WTC11 (cell line): ENCODE results near the gene HMCN1. TPM values are rescaled to one million over a fixed set of nuclear protein-coding genes. Genes with fewer than 3 reads are reported as not detected.

ENCODE experiments used
- ATAC-seq: fragments of 200-7000 bp; cut with Tn5 transposase; 2 replicates; pipeline ENCODE4 v1.10.0; 2021; ENCODE audit warnings: mild to moderate bottlenecking, moderate library complexity
- CTCF ChIA-PET: fragments of 300-600 bp; sonication (Branson Sonifier 250); formaldehyde crosslinking; loops from one replicate; lab custom pipeline; 2021; ENCODE audit warnings: antibody characterized with exemption; lab: Charles Lee
- POLR2A ChIA-PET: fragments of 350-600 bp; sonication (Branson Sonifier 250); formaldehyde crosslinking; loops from one replicate; lab custom pipeline; 2021; ENCODE audit warnings: antibody characterized with exemption; lab: Charles Lee
- DNase-seq: peaks from one replicate; pipeline ENCODE4 v3.0.0; 2021; ENCODE audit warnings: low spot score
- H3K27ac Mint-ChIP-seq: 2 replicates; pipeline ENCODE4 v1.8.0; 2021; ENCODE audit warnings: mixed read lengths
- H3K27me3 Mint-ChIP-seq: 2 replicates; pipeline ENCODE4 v1.8.0; 2021; ENCODE audit warnings: low read depth, mild to moderate bottlenecking, moderate library complexity, mixed read lengths
- H3K36me3 Mint-ChIP-seq: 2 replicates; pipeline ENCODE4 v1.8.0; 2021; ENCODE audit warnings: mixed read lengths
- H3K4me1 Mint-ChIP-seq: 2 replicates; pipeline ENCODE4 v1.8.0; 2022; ENCODE audit warnings: mixed read lengths
- H3K4me3 Mint-ChIP-seq: 2 replicates; pipeline ENCODE4 v1.8.0; 2021; ENCODE audit warnings: mild to moderate bottlenecking, moderate library complexity, mixed read lengths
- H3K9me3 Mint-ChIP-seq: 2 replicates; pipeline ENCODE4 v1.8.0; 2021; ENCODE audit warnings: mixed read lengths
- AFF4 ChIP-seq: sonication (generic); formaldehyde crosslinking; IDR thresholded peaks from 2 replicates; pipeline ENCODE4 v1.8.1; 2023; ENCODE audit warnings: mild to moderate bottlenecking, missing genetic modification reagents, borderline replicate concordance
- CREB1 ChIP-seq: sonication (generic); formaldehyde crosslinking; IDR thresholded peaks from 2 replicates; pipeline ENCODE4 v1.8.0; 2023; ENCODE audit warnings: mild to moderate bottlenecking, missing genetic modification reagents
- EMX1 ChIP-seq: fragments of 250-450 bp; sonication (Bioruptor Pico); IDR thresholded peaks from 2 replicates; pipeline ENCODE4 v1.8.0; 2021; ENCODE audit warnings: mild to moderate bottlenecking
- ETV6 ChIP-seq: sonication (generic); formaldehyde crosslinking; IDR thresholded peaks from 2 replicates; pipeline ENCODE4 v1.8.1; 2022; ENCODE audit warnings: mild to moderate bottlenecking, missing genetic modification reagents
- FOXP1 ChIP-seq: sonication (generic); formaldehyde crosslinking; IDR thresholded peaks from 2 replicates; pipeline ENCODE4 v1.8.0; 2022; ENCODE audit warnings: missing genetic modification reagents, mild to moderate bottlenecking, moderate library complexity, borderline replicate concordance
- GABPB1 ChIP-seq: sonication (generic); formaldehyde crosslinking; IDR thresholded peaks from 2 replicates; pipeline ENCODE4 v1.8.1; 2023; ENCODE audit warnings: mild to moderate bottlenecking, missing genetic modification reagents
- IRF1 ChIP-seq: sonication (generic); formaldehyde crosslinking; IDR thresholded peaks from 2 replicates; pipeline ENCODE4 v1.8.0; 2023; ENCODE audit warnings: missing genetic modification reagents
- MLX ChIP-seq: sonication (generic); formaldehyde crosslinking; IDR thresholded peaks from 2 replicates; pipeline ENCODE4 v1.8.1; 2023; ENCODE audit warnings: mild to moderate bottlenecking, missing genetic modification reagents, moderate library complexity
- MYBL2 ChIP-seq: sonication (generic); formaldehyde crosslinking; IDR thresholded peaks from 2 replicates; pipeline ENCODE4 v1.8.1; 2023; ENCODE audit warnings: mild to moderate bottlenecking, moderate library complexity, missing genetic modification reagents
- NR2C2 ChIP-seq: sonication (generic); formaldehyde crosslinking; IDR thresholded peaks from 2 replicates; pipeline ENCODE4 v1.8.0; 2022; ENCODE audit warnings: mild to moderate bottlenecking, missing genetic modification reagents
- RELA ChIP-seq: sonication (generic); formaldehyde crosslinking; IDR thresholded peaks from 2 replicates; pipeline ENCODE4 v1.8.1; 2022; ENCODE audit warnings: missing genetic modification reagents, mild to moderate bottlenecking, borderline replicate concordance
- RORB ChIP-seq: fragments of 250-450 bp; sonication (Bioruptor Pico); IDR thresholded peaks from 2 replicates; pipeline ENCODE4 v1.9.0; 2021; ENCODE audit warnings: mild to moderate bottlenecking
- TEAD1 ChIP-seq: sonication (generic); formaldehyde crosslinking; IDR thresholded peaks from 2 replicates; pipeline ENCODE4 v1.8.0; 2022; ENCODE audit warnings: mild to moderate bottlenecking, missing genetic modification reagents
- TEAD4 ChIP-seq: sonication (generic); formaldehyde crosslinking; IDR thresholded peaks from 2 replicates; pipeline ENCODE4 v1.8.0; 2022; ENCODE audit warnings: mild to moderate bottlenecking, missing genetic modification reagents
- TP53 ChIP-seq: sonication (generic); formaldehyde crosslinking; IDR thresholded peaks from 2 replicates; pipeline ENCODE4 v1.8.1; 2023; ENCODE audit warnings: mild to moderate bottlenecking, missing genetic modification reagents
- ZNF317 ChIP-seq: sonication (generic); formaldehyde crosslinking; IDR thresholded peaks from 2 replicates; pipeline ENCODE4 v1.8.1; 2023; ENCODE audit warnings: low read depth, mild to moderate bottlenecking, moderate library complexity, missing genetic modification reagents, borderline replicate concordance
- ZNF396 ChIP-seq: fragments of 250-450 bp; sonication (Bioruptor Pico); IDR thresholded peaks from 2 replicates; pipeline ENCODE4 v1.8.0; 2021; ENCODE audit warnings: mild to moderate bottlenecking, moderate library complexity, borderline replicate concordance
- total RNA-seq: library from RNA; stranded (reverse); gene quantifications from 3 replicates; pipeline ENCODE4 v1.2.3, GENCODE V29; 2021

Gene HMCN1
- total RNA-seq, 1 experiment from 2014 or later, result 5.6 TPM

GRCh38 chr1:186002406-186002805, 268.2 kb downstream of the HMCN1 start:
- Mint-ChIP-seq H3K4me3 (no peak overlapping the region), H3K27ac (no peak overlapping the region), H3K27me3 (no peaks in the 10 kb centered on the region), H3K4me1 (no peaks in the 10 kb centered on the region; the same call in 1 of the 2 replicates), H3K36me3 (no peaks in the 10 kb centered on the region), H3K9me3 (no peaks in the 10 kb centered on the region)
- TF ChIP-seq RORB (CRISPR knock-in tag) (no peak), NR2C2 (CRISPR knock-in tag) (no peak), ZNF317 (CRISPR knock-in tag) (no peak), IRF1 (CRISPR knock-in tag) (no peak), FOXP1 (CRISPR knock-in tag) (no peak), TEAD1 (CRISPR knock-in tag) (no peak), CREB1 (no peak), GABPB1 (CRISPR knock-in tag) (no peak), TEAD4 (no peak), ETV6 (CRISPR knock-in tag) (no peak), MYBL2 (CRISPR knock-in tag) (no peak), TP53 (no peak)
- ChIA-PET POLR2A (no interaction called here), CTCF (no interaction called here)
- DNase-seq (no peak), ATAC-seq (no peak)

GRCh38 chr1:186009039-186009737, 275.0 kb downstream of the HMCN1 start:
- CTCF ChIA-PET, result no interaction called here
- DNase-seq (no peak), ATAC-seq (no peak)
- POLR2A ChIA-PET, result no interaction called here
- peaks cover 4% of the 10 kb centered on the region for H3K4me1 Mint-ChIP-seq
- TF ChIP-seq MYBL2 (CRISPR knock-in tag) (no peak), RELA (CRISPR knock-in tag) (no peak), AFF4 (CRISPR knock-in tag) (no peak)
- TF ChIP-seq, all 79 proteins: peak for 0
- no peaks in the 10 kb centered on the region for H3K27me3 Mint-ChIP-seq
- H3K9me3 Mint-ChIP-seq, result no peaks in the 10 kb centered on the region
- H3K4me3 Mint-ChIP-seq, result no peak overlapping the region
- no peak overlapping the region for H3K27ac Mint-ChIP-seq
- H3K36me3 Mint-ChIP-seq, result no peaks in the 10 kb centered on the region

GRCh38 chr1:186014370-186015037, 280.3 kb downstream of the HMCN1 start:
- DNase-seq, result no peak
- Mint-ChIP-seq H3K4me1 (peaks cover 4% of the 10 kb centered on the region), H3K36me3 (no peaks in the 10 kb centered on the region), H3K4me3 (no peak overlapping the region), H3K27me3 (no peaks in the 10 kb centered on the region), H3K9me3 (no peaks in the 10 kb centered on the region), H3K27ac (no peak overlapping the region; the same call in 1 of the 2 replicates)
- POLR2A ChIA-PET, result no interaction called here
- TF ChIP-seq MLX (CRISPR knock-in tag) (no peak), EMX1 (CRISPR knock-in tag) (no peak), ZNF396 (CRISPR knock-in tag) (no peak)
- CTCF ChIA-PET, result no interaction called here
- ATAC-seq, result no peak
